GM19463 (cell line): ENCODE data around the gene OTUB1.

Experiments used
- ATAC-seq: cut with Tn5 transposase; IDR thresholded peaks from one replicate; pipeline ENCODE4 v1.9.1; 2021; ENCODE audit warnings: mild to moderate bottlenecking, moderate library complexity; ENCODE audit not compliant: unreplicated experiment

Gene OTUB1

GRCh38 chr11:64022125-64022784, 36.0 kb downstream of the OTUB1 start:
- no peak for ATAC-seq

GRCh38 chr11:64023712-64024710, 37.8 kb downstream of the OTUB1 start:
- no peak for ATAC-seq

GRCh38 chr11:64025205-64025604, 39.0 kb downstream of the OTUB1 start:
- ATAC-seq = no peak

- no peak for ATAC-seq
Measured at GRCh38 chr11:64026575-64027205, 40.5 kb downstream of the OTUB1 start.

GRCh38 chr11:64027651-64028397, 41.6 kb downstream of the OTUB1 start:
- no peak for ATAC-seq

GRCh38 chr11:64028398-64029115, 42.3 kb downstream of the OTUB1 start:
- no peak for ATAC-seq

GRCh38 chr11:64029773-64030172, 43.5 kb downstream of the OTUB1 start:
- no peak for ATAC-seq

GRCh38 chr11:64031001-64031400, 44.8 kb downstream of the OTUB1 start:
- no peak for ATAC-seq

GRCh38 chr11:64032050-64032449, 45.8 kb downstream of the OTUB1 start:
- no peak for ATAC-seq

GRCh38 chr11:64034411-64034811, 48.2 kb downstream of the OTUB1 start:
- ATAC-seq = no peak

- ATAC-seq = no peak
Measured at GRCh38 chr11:64035081-64035524, 48.9 kb downstream of the OTUB1 start.

- no peak for ATAC-seq
Measured at GRCh38 chr11:64035576-64035975, 49.3 kb downstream of the OTUB1 start, which contains the start of gene FLRT1. FLRT1 (plus strand) TSS chr11:64035931; CDS start chr11:64116268, 80,337 bp downstream.

- ATAC-seq = no peak
Measured at GRCh38 chr11:64036087-64037026, 50.1 kb downstream of the OTUB1 start.

GRCh38 chr11:64037027-64037634, 50.9 kb downstream of the OTUB1 start:
- ATAC-seq = no peak

GRCh38 chr11:64038500-64038899, 52.3 kb downstream of the OTUB1 start:
- ATAC-seq = no peak

- no peak for ATAC-seq
Measured at GRCh38 chr11:64039012-64039665, 52.9 kb downstream of the OTUB1 start.

- ATAC-seq = no peak
Measured at GRCh38 chr11:64040684-64041322, 54.6 kb downstream of the OTUB1 start.
